Umbilical cord (tissue), 2 donors: ENCODE results near the gene PRDX3. TPM values are rescaled to one million over a fixed set of nuclear protein-coding genes. Genes with fewer than 3 reads are reported as not detected.

Experiments used
- DNase-seq: peaks from one replicate; pipeline ENCODE4 v3.0.0-alpha.2; 2015; ENCODE audit warnings: low spot score
- total RNA-seq: library from RNA; depleted of rRNA; stranded (reverse); fragments of >200 nt; gene quantifications from one replicate; pipeline ENCODE4 v1.2.3, GENCODE V29; 2014; ENCODE audit warnings: low replicate concordance; ENCODE audit not compliant: insufficient read depth

PRDX3 gene
- total RNA-seq, 1 donor from 2014 or later, result 105 TPM

DNA sequence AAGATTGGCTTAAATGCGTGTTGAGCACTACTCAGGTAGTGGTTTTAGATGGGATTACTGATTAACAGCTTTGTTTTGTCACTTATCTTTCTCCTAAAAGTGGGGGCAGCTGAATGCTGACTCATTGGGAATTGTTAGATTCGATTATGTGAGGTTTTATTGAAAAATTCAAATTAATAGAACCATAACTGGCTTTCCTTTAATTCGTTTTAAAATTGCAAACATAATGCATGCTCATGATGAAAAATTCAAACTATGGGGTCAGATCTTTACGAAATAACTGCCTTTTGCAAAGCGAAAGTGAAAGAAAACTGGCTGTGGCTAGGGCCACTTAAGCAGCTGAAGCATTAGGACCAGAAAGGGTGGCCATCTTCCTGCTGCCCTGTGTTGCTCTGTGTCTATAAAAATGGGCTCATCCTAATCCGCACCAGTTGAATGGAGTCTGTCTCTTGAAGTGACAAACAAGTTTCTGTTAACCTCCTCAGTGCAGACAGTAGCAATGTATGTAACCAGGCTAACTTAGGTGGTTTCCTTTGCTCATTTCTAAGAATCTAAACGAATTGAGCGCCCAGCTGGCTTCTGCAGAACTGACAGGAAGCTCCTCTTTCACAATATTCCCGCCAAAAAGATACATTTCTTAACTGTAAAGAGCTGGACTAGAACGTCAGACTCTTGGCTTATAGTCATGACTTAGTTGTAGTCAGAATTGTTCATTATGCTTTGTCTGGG, 46.9 kb downstream of the PRDX3 start:
- no peak for DNase-seq

- no peak for DNase-seq
These were observed 48.9 kb downstream of the PRDX3 start for GRCh38 chr10:119129721-119130120.

DNA sequence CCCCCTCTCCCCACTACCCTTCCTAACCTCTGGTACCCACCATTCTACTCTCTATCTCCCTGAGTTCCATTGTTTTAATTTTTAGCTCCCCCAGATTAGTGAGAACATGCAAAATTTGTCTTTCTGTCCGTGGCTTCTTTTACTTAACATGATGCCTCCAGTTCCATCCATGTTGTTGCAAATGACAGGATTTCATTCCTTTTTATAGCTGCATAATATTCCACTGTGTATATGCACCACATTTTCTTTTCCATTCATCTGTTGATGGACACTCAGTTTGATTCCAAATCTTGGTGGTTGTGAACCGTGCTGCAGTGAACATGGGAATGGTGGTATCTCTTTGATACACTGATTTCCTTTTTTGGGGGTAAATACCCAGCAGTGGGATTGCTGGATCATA, 52.7 kb downstream of the PRDX3 start:
- no peak for DNase-seq

DNA sequence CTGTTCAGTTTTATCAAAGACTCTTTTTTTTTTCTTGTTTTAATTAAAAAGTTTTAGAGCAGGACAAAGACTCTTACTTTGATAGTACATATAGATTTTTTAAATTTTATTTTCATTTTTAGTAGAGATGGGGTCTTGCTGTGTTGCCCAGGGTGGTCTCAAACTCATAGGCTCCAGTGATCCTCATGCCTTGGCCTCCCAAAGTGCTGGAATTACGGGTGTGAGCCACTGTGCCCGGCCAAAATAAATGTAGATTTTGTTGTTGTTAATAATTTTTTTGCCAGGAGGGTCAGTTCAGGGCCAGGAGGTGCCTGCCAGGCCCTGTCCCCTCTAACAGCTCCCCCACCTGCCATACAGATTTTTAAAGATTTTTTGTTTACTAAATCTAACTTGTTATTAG, 57.7 kb downstream of the PRDX3 start:
- no peak for DNase-seq

- DNase-seq, result no peak
These were observed 58.2 kb downstream of the PRDX3 start for GRCh38 chr10:119120413-119120867.

DNA sequence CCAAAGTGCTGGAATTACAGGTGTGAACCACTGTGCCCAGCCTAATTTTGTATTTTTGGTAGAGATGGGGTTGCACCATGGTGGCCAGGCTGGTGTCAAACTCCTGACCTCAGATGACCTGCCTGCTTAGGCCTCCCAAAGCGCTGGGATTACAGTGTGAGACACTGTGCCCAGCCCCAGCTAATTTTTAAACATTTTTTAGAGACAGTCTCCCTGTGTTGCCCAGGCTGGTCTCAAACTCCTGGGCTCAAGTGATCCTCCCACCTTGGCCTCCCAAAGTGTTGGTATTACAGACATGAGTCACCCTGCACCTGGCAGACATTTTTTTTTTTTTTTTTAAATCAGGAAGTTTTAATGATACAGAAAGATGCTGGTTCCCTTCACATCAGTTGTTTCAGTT, 59.2 kb downstream of the PRDX3 start:
- no peak for DNase-seq

DNA sequence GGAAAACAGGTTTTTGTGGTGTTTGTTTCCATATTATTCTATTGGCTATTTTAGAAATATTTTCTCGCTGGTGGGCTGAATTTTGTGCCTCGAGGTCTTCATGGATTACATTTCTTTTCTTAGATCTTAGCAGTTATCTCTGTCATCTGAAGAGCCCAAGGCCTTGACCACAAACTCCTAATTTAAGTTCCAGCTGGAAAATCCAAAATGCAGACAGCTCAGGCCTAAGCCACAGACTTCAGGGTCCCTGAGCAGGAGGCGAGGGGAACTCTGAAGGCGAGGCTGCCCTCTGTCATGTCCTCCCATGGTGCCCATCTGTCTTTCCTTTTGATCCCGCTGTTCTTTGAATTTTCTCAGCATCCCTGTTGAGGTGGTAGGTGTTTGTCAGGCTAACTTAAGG, 60.4 kb downstream of the PRDX3 start:
- DNase-seq, result no peak

Other genes starting within 250 kb of the PRDX3 start
- gene NANOS1, start 149.1 kb downstream of the PRDX3 start, total RNA-seq, result 3.1 TPM
- 85.2 TPM for gene EIF3A, start 98.0 kb downstream of the PRDX3 start, total RNA-seq
- 59.2 TPM for gene DENND10, start 74.7 kb downstream of the PRDX3 start, total RNA-seq
- 22.6 TPM for gene SFXN4, start 13.1 kb downstream of the PRDX3 start, total RNA-seq
- 26.2 TPM for gene GRK5, start 28.8 kb upstream of the PRDX3 start, total RNA-seq